Activated naive CD8-positive, alpha-beta T cell treated with anti-CD3 and anti-CD28 coated beads, Interleukin-2, amount 50 U/mL, for 16 hours (primary cell): ENCODE data around the gene INPP5D.

Source experiments
- DNase-seq: peaks from one replicate; pipeline ENCODE4 v3.0.0-alpha.2; 2020; ENCODE audit warnings: low read depth, low spot score

The INPP5D gene

DNA sequence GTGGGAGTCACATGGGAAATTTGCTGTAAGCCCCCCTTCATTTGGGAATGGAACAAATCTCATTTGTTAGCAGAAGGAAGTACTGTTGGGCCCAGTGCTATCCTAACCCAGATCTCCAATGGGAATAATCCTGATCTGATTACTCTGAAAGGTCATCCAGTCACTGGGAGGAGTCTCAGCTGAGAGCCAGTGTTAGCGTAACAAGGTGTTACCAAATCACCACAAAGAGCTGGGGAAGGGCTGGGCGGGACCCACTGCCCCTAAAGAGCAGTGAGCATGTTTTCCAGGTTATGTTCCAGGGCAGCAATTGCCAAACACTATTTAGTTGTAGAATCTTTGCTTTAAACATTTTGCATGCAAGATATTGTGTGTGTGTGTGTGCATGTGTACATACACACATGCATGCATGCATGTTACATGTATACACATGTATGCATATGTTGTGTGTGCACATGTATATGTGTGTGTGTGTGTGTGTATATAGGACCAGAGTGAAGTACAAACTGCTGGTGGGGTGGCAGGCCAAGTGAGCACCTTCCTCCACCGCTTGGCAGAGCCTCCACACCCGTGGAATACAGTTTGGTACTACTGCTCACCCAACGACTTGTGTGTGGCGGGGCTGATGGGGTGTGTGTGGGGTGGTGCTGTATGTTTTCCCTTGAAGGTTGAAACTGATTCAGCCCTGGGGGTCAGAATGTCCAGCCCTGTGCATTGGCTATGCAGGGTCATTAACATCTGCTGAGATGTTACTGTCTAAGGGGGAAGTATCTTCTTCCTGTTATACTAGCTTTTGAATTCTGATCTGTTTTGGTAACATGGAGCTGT, 15.2 kb downstream of the INPP5D start:
- DNase-seq, result no peak

DNA sequence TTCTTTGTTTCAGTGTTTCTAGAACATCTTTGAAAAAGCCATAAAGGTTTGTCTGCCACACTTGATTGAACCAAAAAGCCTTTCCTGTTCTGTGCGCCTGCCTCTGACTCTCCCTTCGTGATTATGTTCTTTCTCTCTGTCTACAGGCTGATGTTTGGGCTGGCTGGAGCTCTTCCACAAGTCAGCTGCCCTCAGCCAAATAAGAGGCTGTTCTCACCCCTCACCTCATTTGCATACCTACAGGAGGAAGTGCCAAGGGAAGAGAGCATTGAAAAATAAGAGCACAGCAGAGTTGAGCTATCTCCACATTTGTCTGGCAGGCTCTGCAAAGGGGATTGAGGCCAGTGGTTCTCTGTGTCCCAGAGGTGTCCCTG, 15.8 kb downstream of the INPP5D start:
- no peak for DNase-seq

DNA sequence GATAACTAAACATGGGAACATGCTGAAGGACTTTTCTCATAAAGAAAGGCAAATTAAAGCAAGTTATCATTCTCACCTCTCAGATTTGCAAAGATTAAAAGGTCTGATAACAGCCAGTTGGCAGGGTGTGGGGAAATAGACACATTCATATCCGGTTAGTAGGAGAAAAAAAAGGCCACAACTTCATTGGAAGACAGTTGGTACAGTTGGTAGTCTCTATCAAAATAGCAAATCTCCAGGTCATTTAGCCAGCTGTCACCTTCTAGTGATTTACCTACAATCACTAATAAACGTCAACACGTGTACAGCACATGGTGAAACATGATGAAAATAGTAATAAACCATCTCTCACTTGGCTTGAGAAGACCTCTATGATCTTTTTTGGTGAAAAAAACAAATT, 16.6 kb downstream of the INPP5D start:
- no peak for DNase-seq

DNA sequence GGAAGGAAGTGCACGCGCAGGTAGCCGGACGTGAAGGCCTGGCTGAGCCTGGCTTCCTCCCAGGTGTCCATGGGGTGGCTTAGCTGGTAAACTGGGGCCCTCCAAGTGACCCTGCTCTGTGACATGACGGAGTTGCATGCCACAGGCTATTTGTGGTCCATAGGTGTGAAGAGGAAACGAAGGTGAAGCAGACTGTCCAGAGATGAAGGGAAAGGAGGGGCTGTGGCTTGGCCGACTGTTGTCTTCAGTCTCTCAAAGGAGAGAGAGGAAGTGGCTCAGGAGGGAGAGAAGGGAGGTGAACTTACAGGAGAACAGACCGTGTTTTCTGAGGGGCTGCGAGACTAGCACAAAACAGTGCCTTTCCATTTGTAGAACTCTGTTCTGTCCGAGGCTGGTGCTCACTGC, 19.3 kb downstream of the INPP5D start:
- DNase-seq, result no peak

DNA sequence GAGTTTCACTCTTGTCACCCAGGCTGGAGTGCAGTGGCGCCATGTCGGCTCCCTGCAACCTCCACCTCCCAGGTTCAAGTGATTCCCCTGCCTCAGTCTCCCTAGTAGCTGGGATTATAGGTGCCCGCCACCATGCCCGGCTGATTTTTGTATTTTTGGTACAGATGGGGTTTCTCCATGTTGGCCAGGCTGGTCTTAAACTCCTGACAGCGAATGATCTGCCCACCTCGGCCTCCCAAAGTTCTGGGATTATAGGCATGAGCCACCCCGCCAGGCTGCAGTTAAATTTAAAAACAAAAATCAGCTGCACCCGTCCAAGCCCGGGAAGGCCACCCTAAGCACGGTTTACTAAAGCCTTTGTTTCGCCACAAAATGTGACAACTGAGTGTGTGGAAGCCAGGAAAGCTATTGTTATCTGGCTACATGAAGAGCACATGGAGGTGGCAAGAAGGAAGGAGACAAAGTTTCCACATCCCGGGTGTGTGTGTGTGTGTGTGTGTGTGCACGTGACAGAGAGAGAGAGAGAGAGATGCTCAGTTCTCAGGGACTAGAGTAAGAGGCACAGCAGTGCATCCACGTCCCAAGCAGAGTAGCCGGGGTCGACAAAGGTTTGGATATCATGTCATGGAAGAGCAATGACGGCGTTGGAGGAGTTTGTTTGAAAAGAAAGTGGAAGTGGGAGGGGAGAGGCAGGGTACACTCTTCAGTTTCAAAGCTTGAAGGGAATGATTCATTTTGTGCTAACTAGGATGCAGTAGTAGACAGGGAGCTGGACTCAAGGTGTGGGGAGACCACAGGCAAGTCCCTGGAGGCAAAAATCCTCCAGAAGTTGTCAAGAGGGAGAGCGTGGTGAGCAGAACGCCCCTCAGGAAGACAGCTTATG, 20.1 kb downstream of the INPP5D start:
- no peak for DNase-seq

DNA sequence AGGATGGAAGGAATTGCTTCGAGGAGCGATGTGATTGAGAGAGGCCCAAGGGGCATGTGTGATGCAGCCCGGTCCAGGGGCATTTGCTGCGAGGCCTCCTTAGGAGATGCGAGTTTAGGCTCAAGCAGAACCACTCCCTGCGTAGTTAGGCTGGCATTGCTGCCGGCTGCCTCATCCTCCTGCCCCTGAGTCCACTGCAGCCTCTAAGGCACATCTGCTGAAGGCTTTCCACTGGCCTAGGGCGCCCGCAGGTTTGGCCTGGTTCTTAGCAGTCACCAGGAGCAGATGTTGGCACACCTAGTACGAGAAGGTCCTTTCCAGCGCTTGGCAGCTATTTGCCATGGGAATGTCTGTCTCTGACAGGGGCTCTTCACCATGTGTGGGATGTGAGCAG, 20.7 kb downstream of the INPP5D start:
- no peak for DNase-seq

DNA sequence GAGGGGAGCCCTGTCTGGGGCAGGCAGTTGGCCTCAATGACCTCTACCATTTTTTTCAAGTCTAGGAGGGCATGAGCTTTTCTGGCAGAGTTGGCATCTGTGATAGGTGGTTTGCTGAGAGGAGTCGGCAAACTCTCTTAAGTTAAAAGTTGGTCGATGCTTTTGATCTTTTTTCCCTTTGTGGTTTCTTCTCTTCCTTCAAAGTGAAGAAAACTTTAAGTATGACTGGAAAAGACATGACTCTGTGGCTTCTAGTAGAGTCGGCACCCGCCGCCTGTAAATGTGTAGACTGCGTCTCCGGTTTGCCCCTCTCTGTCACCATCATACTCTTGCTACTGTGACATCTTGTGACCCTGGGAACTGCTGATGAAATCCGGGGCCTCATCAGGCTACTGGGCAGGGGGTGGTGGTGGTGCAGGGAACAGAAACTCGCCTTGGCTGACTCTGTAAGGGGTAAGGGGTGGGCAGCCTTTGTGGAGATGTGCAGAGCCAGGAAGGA, 21.1 kb downstream of the INPP5D start:
- peak; percentile 22 for DNase-seq

DNA sequence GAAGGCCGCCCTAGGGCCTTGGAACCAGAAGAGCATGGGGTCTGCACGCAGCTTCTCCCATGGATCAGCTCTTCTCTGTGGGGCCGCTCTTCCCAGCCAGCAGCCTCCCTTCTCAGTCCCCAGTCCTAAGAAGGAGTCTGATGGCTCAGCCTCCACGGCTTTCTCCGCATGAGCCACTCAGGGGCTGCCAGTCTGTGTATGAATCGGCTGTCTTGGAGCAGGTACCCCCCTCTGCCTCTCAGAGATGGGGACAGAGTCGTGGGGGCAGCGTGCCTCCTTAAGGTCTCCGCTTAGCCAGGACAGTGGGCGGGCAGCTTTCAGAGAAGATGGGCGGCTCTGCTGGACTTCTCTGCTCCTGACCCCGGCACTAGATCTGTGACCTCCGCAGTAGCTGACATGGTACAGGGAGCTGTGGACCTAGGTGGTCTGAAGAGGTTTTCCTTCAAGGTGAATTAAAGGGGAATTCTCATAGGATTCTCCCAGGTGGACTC, 21.6 kb downstream of the INPP5D start:
- DNase-seq, result no peak

DNA sequence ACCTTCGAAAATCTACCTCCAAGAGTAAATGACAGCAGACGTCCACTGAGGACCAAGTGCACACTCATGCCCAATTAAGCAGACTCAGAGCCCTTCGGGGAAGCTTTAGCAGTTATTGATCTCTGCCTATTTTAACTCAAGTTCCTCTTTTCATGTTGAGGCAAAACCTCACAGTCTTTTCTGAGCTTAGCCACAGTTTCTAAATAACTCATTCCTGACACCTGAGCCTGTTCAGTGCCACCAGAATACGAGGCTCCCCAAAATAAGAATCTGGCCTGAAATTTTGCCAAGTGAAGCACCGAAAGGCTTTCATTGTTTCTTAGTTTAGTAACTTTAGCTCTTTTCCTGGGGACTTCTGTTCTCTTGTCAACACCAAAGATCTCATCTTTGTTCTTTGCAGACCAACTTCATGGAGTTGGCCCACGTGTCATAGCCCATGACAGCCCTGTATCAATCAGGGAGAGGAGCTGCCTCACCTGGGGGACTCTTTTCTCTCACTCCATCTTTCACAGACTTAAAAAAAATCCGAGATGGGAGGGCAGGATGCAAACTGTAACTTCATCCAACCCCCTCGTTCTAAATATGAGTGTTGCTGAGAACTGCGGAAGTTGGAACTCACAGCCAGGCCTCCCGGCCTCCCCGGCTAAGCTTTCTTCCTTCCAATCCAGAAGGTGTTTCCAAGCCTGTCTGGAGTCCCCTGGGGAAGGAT, 22.2 kb downstream of the INPP5D start:
- no peak for DNase-seq

DNA sequence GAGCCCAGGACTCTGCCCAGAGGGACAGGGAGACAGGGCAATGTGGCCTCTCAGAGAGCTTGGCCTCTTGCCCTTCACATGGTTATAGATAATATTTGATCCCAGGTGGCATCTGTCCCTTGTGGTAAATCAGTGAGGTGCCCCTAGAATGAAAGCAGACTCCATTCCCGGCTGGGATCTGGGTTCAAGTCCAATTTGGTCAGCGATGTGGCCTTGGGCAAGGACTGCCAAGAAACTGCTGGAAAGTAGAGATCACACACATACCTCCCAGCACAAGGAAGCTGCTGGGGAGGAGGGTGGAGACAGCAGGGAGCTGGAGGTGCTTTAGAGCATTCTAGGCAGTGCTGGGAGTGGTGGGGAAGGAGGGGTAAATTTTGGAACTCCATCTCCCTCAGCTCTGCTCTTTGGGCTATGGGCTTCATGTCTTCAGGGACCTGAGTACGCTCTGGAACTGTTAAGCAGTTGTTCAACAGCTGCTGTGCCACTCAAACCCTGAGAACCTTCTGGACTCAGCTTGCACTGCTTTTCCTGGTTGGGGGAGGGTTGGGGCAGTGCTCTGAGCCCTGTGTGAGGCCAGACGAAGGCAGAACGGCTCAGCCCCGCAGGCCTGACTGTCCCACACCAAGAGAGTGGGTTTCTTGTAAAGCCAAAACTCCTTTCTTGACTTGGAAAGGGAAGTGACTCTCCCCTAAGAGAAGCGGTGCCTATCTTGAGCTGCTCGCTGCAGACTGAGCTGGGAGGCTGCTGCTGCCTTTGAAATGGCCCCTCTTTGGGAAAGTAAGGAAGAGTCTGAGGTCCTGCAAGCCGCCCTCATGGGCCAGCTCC, 23.0 kb downstream of the INPP5D start:
- DNase-seq, result no peak

DNA sequence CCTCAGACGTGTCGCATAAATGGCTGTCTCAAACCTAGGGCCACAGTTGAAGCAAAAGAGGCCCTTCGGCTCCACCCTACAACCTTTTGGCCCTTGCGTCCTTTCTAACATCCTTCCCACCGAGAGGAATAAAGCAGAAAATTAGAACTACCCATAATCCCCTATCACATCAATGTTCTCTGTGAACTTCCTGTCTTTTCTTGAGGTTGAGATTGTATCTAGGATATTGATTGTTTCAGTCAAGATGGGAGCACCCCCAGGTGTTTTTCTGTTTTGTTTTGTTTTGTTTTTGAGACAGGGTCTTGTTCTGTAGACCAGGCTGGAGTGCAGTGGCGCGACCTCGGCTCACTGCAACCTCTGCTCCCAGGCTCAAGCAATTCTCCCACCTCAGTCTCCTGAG, 23.6 kb downstream of the INPP5D start:
- no peak for DNase-seq

DNA sequence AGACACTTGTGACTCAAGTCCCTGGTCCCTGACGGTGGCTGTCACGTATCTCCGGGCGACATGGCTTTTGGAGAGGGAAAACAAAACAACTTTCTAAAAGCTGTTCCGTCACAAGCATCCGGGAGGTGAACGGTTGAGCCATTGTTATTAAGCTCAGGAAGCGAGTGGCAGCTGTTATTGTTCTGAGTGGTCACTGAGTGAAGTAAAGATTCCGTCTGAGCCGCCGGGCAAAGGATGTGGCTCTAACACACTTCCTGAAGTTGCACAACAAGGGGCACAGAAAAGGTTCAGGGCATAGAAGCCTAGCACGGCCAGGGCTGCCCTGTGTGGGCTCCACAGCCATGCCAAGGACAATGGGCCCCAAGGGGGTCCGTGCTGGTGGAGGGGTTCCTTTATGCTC, 24.3 kb downstream of the INPP5D start:
- no peak for DNase-seq

DNA sequence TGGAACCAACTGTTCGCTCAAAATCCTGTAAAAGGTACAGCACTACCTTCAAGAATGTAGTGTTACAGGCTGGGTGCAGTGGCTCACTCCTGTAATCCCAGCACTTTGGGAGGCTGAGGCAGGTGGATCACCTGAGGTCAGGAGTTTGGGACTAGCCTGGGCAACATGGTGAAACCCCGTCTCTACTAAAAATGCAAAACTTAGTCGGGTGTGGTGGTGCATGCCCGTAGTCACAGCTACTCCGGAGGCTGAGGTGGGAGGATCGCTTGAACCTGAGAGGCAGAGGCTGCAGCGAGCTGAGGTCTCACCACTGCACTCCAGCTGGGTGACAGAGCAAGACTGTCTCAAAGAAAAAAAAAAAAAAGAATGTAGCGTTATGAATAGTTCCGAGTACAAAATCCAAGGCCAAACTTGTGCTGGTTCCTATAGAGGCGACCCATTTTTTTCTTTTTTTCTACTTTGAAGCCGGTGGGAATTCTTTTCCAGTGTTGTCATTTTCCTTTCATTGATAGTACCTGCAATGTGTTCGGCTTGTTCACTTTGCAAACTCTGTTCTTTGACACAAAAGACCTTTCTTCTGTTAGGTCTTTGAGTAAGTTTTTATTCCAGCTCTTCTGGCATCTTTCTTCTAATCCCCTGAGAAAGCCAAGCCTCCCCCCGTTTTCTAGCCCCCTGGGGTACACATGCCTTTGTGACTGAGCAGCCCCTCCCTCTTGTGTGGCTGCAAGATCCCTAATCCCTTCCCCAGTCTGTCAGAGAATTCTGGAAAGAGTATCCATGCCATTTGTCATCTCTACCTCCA, 25.1 kb downstream of the INPP5D start:
- DNase-seq, result no peak

DNA sequence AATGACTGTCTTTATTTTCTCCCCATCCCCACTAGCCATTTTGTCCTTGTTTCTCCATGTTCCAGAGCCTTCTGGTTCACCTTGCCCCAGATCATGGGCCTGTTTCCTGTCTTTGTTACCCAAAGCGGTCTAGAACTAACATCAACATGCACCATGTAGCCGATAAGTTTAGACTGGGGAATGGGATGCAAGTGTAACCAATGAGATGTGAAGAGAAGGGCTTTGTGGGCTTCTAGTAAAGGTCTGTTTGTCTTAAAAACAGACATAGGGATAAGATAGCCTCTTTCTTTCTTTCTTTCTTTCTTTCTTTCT, 25.7 kb downstream of the INPP5D start:
- no peak for DNase-seq

DNA sequence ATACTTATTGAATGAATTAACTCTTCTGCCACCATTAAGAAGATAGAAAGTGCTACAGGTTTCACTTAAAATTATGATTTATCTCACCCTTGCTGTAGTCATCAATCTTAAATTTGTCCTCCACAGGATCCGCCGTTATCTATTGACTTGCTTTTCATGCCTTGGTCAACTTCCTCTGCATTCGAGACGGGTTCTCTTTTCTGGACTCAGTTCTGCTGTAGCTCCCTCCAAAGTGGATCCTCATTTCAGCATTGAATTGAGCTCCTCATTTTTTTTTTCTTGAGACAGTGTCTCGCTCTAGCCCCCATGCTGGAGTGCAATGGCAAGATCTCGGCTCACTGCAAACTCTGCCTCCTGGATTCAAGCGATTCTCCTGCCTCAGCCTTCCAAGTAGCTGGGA, 27.6 kb downstream of the INPP5D start:
- no peak for DNase-seq

DNA sequence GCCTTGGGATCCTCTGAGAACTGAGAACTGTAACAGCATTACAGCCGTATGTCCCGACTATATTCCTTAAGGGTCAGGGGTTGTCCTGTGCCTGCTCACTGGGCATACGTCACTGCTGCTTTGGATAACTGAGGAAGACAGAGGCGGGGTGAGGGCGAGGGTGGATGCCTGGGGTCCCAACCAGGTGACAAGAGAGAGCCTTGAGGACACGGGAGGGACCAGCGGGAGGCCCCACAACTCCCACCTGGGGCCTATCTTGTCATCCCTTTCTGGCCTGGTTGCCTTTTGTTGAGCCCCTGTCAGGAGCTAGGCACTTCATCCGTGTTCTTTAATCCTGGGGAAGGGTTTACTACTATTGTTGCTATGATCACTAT, 28.8 kb downstream of the INPP5D start:
- DNase-seq, result no peak

DNA sequence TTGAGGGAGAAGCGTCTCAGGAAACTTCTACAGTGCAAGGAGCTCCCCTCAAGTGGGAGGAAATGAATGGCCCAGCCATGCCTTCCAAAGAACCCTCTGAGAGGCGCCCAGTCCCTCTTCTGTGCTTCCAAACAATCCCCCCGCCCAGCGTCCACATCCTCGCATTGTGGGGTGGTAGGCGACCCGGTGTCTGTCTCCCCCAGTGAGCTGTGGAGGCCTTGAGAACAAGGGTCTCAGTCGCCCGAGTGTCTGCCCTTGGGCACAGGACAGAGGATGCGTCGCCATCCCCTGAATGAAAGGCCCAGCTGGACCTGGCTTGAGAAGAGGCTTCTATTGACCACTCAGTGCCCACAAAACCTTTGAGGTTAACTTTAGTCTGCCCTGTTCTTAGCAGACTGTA, 29.7 kb downstream of the INPP5D start:
- DNase-seq, result no peak

DNA sequence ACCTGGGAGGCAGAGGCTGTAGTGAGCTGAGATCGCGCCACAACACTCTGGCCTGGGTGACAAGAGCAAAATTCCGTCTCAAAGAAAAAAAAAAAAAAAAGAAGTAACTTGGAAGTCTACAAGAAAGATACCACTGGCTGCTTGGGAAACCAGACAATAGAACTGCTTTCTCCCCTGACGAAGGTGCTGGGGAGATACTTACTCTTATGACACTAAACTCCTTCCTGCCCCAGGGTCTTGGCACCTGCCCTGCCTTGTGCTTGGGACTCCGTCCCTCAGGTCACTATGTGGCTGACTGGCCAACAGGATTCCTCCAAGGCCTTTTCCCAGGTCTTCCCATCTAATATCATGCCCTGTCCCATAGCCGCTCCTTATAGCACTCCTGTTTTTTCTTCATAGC, 30.7 kb downstream of the INPP5D start:
- no peak for DNase-seq

DNA sequence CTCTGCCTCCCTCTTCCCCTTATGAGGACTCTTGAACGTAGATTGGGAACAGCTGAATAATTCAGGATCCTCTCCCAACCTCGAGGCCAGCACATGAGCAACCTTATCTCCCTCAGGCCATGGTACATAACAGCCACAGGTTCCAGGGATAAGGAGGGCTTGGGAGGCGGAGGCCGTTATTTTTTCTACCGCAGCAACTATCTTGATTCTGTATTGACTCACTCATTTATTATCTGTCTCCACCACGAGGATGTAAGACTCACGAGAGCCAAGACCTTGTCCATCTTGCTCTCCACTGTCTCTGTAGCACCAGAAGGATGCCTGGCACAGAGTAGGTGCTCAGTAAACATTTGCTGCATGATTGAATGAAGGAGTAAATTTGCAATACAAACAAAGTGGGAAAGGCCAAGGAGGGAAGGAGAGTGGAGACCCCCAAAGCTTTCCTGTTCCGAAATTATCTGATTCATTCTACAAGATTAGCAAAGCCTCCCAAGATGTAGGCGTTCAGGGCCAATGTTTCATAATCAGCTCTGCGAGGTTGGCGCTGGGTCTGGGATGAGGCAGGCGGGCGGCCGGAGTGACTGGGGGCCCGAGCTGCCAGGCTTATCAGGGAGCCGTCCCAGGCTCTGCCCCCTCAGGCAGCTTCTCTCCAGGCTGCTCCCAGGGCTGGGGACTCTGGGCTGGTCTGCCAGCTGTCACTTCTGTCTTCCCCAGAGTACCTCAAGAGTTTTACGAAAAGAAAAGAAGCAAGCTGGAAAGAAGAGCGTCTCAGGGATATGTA, 31.6 kb downstream of the INPP5D start:
- DNase-seq, result no peak
